H9 (cell line): ENCODE data around the gene TMED10. TPM values are rescaled to one million over a fixed set of nuclear protein-coding genes. Genes with fewer than 3 reads are reported as not detected.

ENCODE experiments used
- DNase-seq: peaks from one replicate; pipeline ENCODE4 v3.0.0-alpha.2; 2017
- H2AFZ ChIP-seq: one replicate; pipeline ENCODE4 v1.6.1; 2013; ENCODE audit warnings: mild to moderate bottlenecking, low read length, control low read depth, moderate library complexity
- H2AK5ac ChIP-seq: 2 replicates; pipeline ENCODE4 v1.6.1; 2013; ENCODE audit warnings: low read length, control low read depth, mixed read lengths; ENCODE audit not compliant: insufficient read length
- H2BK120ac ChIP-seq: one replicate; pipeline ENCODE4 v1.6.1; 2013; ENCODE audit warnings: low read depth, mild to moderate bottlenecking, low read length, control low read depth, inconsistent platforms; ENCODE audit not compliant: poor library complexity, severe bottlenecking
- H2BK12ac ChIP-seq: 2 replicates; pipeline ENCODE4 v1.6.1; 2013; ENCODE audit warnings: low read length, control low read depth, mixed read lengths, low read depth; ENCODE audit not compliant: insufficient read length
- H2BK15ac ChIP-seq: 2 replicates; pipeline ENCODE4 v1.6.1; 2013; ENCODE audit warnings: low read depth, low read length, control low read depth
- H2BK20ac ChIP-seq: one replicate; pipeline ENCODE4 v1.6.1; 2013; ENCODE audit warnings: low read depth, mild to moderate bottlenecking, low read length, control low read depth, inconsistent platforms; ENCODE audit not compliant: poor library complexity, severe bottlenecking
- H2BK5ac ChIP-seq: 2 replicates; pipeline ENCODE4 v1.6.1; 2013; ENCODE audit warnings: low read length, control low read depth, mixed read lengths; ENCODE audit not compliant: insufficient read length
- H3K14ac ChIP-seq: 2 replicates; pipeline ENCODE4 v1.6.1; 2013; ENCODE audit warnings: low read length, control low read depth; ENCODE audit not compliant: insufficient read depth
- H3K18ac ChIP-seq: 2 replicates; pipeline ENCODE4 v1.6.1; 2013; ENCODE audit warnings: low read depth, mild to moderate bottlenecking, mixed read lengths, low read length, control low read depth; ENCODE audit not compliant: insufficient read length
- H3K23ac ChIP-seq: 2 replicates; pipeline ENCODE4 v1.6.1; 2013; ENCODE audit warnings: low read length, control low read depth, mixed read lengths, low read depth; ENCODE audit not compliant: insufficient read length
- H3K23me2 ChIP-seq: 2 replicates; pipeline ENCODE4 v1.6.1; 2013; ENCODE audit warnings: low read depth, mild to moderate bottlenecking, mixed read lengths, low read length, control low read depth; ENCODE audit not compliant: insufficient read length, poor library complexity, severe bottlenecking
- H3K27ac ChIP-seq: 2 replicates; pipeline ENCODE4 v1.5.1; 2013; ENCODE audit warnings: low read length, control low read depth, mixed read lengths, low read depth; ENCODE audit not compliant: insufficient read length
- H3K27me3 ChIP-seq: 2 replicates; pipeline ENCODE4 v1.6.1; 2013; ENCODE audit warnings: low read length, control low read depth, inconsistent platforms; ENCODE audit not compliant: insufficient read depth
- H3K4ac ChIP-seq: 2 replicates; pipeline ENCODE4 v1.6.1; 2013; ENCODE audit warnings: low read depth, mild to moderate bottlenecking, control low read depth, inconsistent platforms, low read length, moderate library complexity
- H3K4me1 ChIP-seq: 2 replicates; pipeline ENCODE4 v1.6.1; 2013; ENCODE audit warnings: low read length, control low read depth, inconsistent platforms; ENCODE audit not compliant: insufficient read depth
- H3K4me2 ChIP-seq: 2 replicates; pipeline ENCODE4 v1.6.1; 2013; ENCODE audit warnings: low read length, control low read depth, mixed read lengths; ENCODE audit not compliant: insufficient read length, insufficient read depth
- H3K56ac ChIP-seq: 2 replicates; pipeline ENCODE4 v1.6.1; 2013; ENCODE audit warnings: low read depth, mild to moderate bottlenecking, mixed read lengths, low read length, control low read depth; ENCODE audit not compliant: insufficient read length
- H3K79me1 ChIP-seq: 2 replicates; pipeline ENCODE4 v1.6.1; 2013; ENCODE audit warnings: low read depth, mild to moderate bottlenecking, moderate library complexity, low read length, control low read depth, inconsistent platforms; ENCODE audit not compliant: insufficient read depth, poor library complexity, severe bottlenecking
- H3K79me2 ChIP-seq: 2 replicates; pipeline ENCODE4 v1.6.1; 2013; ENCODE audit warnings: low read length, control low read depth, inconsistent platforms; ENCODE audit not compliant: insufficient read depth
- H3K9ac ChIP-seq: 2 replicates; pipeline ENCODE4 v1.6.1; 2013; ENCODE audit warnings: low read length, control low read depth, mixed read lengths; ENCODE audit not compliant: insufficient read length; ENCODE audit errors: extremely low read depth
- H3K9me3 ChIP-seq: one replicate; pipeline ENCODE4 v1.6.1; 2013; ENCODE audit warnings: low read depth, low read length, inconsistent platforms; ENCODE audit not compliant: control insufficient read depth
- H3T11ph ChIP-seq: one replicate; pipeline ENCODE4 v1.6.1; 2013; ENCODE audit warnings: mild to moderate bottlenecking, low read length, control low read depth, inconsistent platforms
- H4K20me1 ChIP-seq: one replicate; pipeline ENCODE4 v1.6.1; 2013; ENCODE audit not compliant: control insufficient read depth, insufficient read length, insufficient read depth
- H4K5ac ChIP-seq: 2 replicates; pipeline ENCODE4 v1.6.1; 2013; ENCODE audit warnings: low read depth, mild to moderate bottlenecking, mixed read lengths, low read length, control low read depth; ENCODE audit not compliant: insufficient read length
- H4K8ac ChIP-seq: replicated peaks from 2 replicates; pipeline ENCODE4 v1.6.1; 2013; ENCODE audit warnings: low read length, control low read depth, mixed read lengths, low read depth; ENCODE audit not compliant: insufficient read length
- H4K91ac ChIP-seq: 2 replicates; pipeline ENCODE4 v1.6.1; 2013; ENCODE audit warnings: low read depth, mild to moderate bottlenecking, moderate library complexity, mixed read lengths, low read length, control low read depth; ENCODE audit not compliant: insufficient read length
- H3K27ac Mint-ChIP-seq, 3 experiments: 2 replicates in 2 of 3; 3 replicates in 1 of 3; pipeline ENCODE4 v1.8.0; 2020 to 2021; ENCODE audit warnings: mixed read lengths in 3 of 3, mild to moderate bottlenecking in 1 of 3, moderate library complexity in 1 of 3
- H3K27me3 Mint-ChIP-seq: 2 replicates; pipeline ENCODE4 v1.8.0; 2021; ENCODE audit warnings: low read depth, mild to moderate bottlenecking, moderate library complexity, mixed read lengths
- H3K36me3 Mint-ChIP-seq, 3 experiments: 2 replicates in 2 of 3; 3 replicates in 1 of 3; pipeline ENCODE4 v1.8.0; 2020 to 2021; ENCODE audit warnings: low read depth in 3 of 3, mixed read lengths in 3 of 3; ENCODE audit not compliant: insufficient read depth in 1 of 3
- H3K4me1 Mint-ChIP-seq, 2 experiments: 2 replicates each; pipeline ENCODE4 v1.8.0; 2020; ENCODE audit warnings: mixed read lengths in 2 of 2
- H3K4me3 Mint-ChIP-seq, 2 experiments: 2 replicates in 1 of 2; 3 replicates in 1 of 2; pipeline ENCODE4 v1.8.0; 2020 to 2021; ENCODE audit warnings: mild to moderate bottlenecking in 2 of 2, mixed read lengths in 2 of 2, moderate library complexity in 1 of 2
- H3K9me3 Mint-ChIP-seq, 2 experiments: 2 replicates in 1 of 2; 3 replicates in 1 of 2; pipeline ENCODE4 v1.8.0; 2020; ENCODE audit warnings: mild to moderate bottlenecking in 2 of 2, mixed read lengths in 2 of 2, moderate library complexity in 1 of 2
- CTCF ChIP-seq: fragments of 200-600 bp; sonication (generic); conservative IDR thresholded peaks from 3 replicates; pipeline ENCODE4 v1.8.0; 2021; ENCODE audit warnings: antibody characterized with exemption, mild to moderate bottlenecking
- WGBS: extraction: QIAGEN DNeasy Blood & Tissue Kit; methylation state at CpG from one replicate; pipeline ENCODE4 v1.1.7; 2013; ENCODE audit warnings: missing lambda C conversion rate, low lambda C conversion rate, mixed read lengths; ENCODE audit not compliant: insufficient read length; ENCODE audit errors: extremely low coverage; 5-methylcytosine and 5-hydroxymethylcytosine counted together
- total RNA-seq: library from RNA; stranded (reverse); gene quantifications from 2 replicates; pipeline ENCODE4 v1.2.1, GENCODE V29; 2021

Gene TMED10
- total RNA-seq, 1 experiment from 2014 or later, result 176 TPM

DNA sequence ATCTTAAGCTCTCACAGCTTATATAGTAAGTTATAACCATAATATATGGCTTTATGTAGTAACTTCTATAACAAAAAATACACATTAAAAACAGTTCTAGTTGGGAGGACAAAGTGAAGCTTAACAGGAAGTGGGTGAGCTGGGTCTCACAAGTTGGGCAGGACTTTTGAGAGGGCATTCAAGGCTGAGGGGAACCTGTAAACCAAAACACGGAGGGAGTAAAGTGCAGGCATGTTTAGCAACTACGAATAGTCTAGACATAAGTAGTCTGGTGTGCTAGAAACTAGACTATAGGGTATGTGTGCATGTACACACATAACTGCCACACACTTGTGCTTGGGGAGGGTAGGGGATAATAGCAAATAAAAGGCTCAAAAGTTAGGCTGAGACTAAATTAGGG, 35.4 kb downstream of the TMED10 start:
- H3K4me1 ChIP-seq, result no peaks in the 10 kb centered on the region
- Mint-ChIP-seq H3K36me3 (peaks cover 10 to 22% (median 19%) of the 10 kb centered on the region in 3 experiments; a peak in 6 of 7 replicates), H3K4me3 (no peak overlapping the region), H3K27me3 (no peaks in the 10 kb centered on the region), H3K4me1 (peaks cover 2 to 4% of the 10 kb centered on the region in 2 experiments; a peak in 2 of 4 replicates), H3K9me3 (no peaks in the 10 kb centered on the region; a peak in 1 of 5 replicates), H3K27ac (no peak overlapping the region)
- H3K9ac ChIP-seq, result no peak overlapping the region
- no peak for DNase-seq
- H3K18ac ChIP-seq, result no peak overlapping the region
- no peaks in the 10 kb centered on the region for H3K23me2 ChIP-seq
- no peak overlapping the region for H4K5ac ChIP-seq
- H4K20me1 ChIP-seq, result no peaks in the 10 kb centered on the region
- no peaks in the 10 kb centered on the region for H3K9me3 ChIP-seq
- no peak for TF ChIP-seq CTCF
- no peak overlapping the region for H2BK120ac ChIP-seq
- H3K27me3 ChIP-seq, result no peaks in the 10 kb centered on the region
- H3T11ph ChIP-seq, result no peak overlapping the region
- no peak overlapping the region for H2BK12ac ChIP-seq
- no peaks in the 10 kb centered on the region for H3K79me2 ChIP-seq
- no peak overlapping the region for H2BK20ac ChIP-seq
- H4K8ac ChIP-seq, result no peak overlapping the region
- H2AFZ ChIP-seq, result no peak overlapping the region
- no peak overlapping the region for H3K27ac ChIP-seq
- H3K79me1 ChIP-seq, result no peaks in the 10 kb centered on the region
- H3K4me2 ChIP-seq, result no peak overlapping the region
- no peak overlapping the region for H2BK5ac ChIP-seq
- H4K91ac ChIP-seq, result no peak overlapping the region
- H3K23ac ChIP-seq, result no peak overlapping the region
- H2BK15ac ChIP-seq, result no peak overlapping the region
- H3K14ac ChIP-seq, result no peak overlapping the region
- whole genome bisulfite sequencing, result no CpG with 5 or more reads among the region's 2 CpGs
- H3K56ac ChIP-seq, result no peak overlapping the region
- no peak overlapping the region for H2AK5ac ChIP-seq
- H3K4ac ChIP-seq, result no peak overlapping the region
